HG03095 (cell line): Measurements from ENCODE around the gene SPRY1.

Experiments used
- ATAC-seq: cut with Tn5 transposase; IDR thresholded peaks from one replicate; pipeline ENCODE4 v1.9.1; 2021; ENCODE audit warnings: moderate library complexity; ENCODE audit not compliant: unreplicated experiment

Gene SPRY1

GRCh38 chr4:123378794-123379193 is 17.8 kb upstream of the SPRY1 start:
- ATAC-seq, result no peak

- ATAC-seq, result no peak
Measured at GRCh38 chr4:123379392-123379791, 17.2 kb upstream of the SPRY1 start.

DNA sequence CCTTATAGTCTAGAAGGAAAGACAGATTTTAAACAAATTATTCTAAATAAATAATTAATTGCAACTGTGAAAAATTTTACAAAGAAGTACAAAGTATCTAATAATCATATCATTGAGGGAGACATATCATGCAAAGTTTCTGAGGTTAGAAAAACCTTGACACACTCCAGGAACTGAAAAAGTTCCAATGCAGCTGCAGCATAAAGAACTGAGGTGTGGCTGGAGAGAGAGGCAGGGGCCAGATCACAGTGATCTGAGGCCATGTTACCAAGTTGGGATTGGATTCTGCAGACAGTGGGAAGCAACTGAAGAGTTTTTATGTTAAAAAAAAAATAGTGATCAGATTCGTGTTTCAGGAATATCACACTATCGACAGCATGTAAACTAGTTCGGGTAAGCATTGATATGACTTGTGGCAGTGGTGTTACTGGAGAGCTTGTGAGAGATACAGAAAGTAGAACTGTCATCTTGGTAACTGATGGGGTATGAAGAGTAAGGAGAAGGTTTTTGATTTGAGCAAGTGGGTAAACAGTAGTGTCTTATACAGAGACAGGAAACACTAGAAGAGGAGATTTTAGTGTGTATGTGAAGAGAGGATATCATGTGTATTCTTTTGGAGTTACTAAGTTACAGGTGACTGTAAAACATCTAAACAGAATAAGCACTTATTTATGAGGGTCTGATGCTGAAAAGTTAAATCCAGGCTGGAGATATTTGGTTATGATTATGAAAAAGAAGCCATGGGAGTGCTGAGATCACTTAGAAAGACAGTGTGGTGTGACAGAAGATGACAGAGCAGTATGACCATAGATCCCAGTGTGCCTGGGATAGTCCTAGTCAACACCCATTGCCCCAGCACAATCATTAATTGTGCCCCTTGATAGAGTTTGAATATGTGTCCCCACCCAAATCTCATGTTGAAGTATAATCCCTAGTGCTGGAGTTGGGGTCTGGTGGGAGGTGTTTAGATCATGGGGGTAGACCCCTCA is 15.6 kb upstream of the SPRY1 start:
- peak; percentile 54 for ATAC-seq

- no peak for ATAC-seq
Measured at GRCh38 chr4:123381996-123382395, 14.6 kb upstream of the SPRY1 start.

DNA sequence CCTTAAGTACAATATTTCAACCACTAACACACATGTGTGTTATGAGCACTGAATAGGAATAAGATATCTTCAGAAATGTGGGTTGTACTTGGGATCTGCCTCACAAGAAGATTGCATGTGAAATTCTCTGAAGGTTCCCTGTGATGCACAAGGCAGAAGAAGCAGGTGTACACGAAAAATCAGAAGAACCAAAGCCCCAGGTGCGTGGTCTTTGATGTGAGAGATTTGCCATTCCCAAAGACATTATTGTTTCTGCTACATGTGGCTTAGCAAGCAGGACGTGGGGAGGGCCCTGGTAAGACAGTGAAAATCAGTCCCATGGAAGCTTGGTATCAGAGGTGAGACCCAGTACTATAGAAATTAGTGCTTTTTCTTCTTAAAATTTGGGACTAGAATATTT is 13.0 kb upstream of the SPRY1 start:
- no peak for ATAC-seq

GRCh38 chr4:123386609-123387008 is 10.0 kb upstream of the SPRY1 start:
- ATAC-seq, result no peak

GRCh38 chr4:123390846-123391456 is 5.6 kb upstream of the SPRY1 start:
- no peak for ATAC-seq

DNA sequence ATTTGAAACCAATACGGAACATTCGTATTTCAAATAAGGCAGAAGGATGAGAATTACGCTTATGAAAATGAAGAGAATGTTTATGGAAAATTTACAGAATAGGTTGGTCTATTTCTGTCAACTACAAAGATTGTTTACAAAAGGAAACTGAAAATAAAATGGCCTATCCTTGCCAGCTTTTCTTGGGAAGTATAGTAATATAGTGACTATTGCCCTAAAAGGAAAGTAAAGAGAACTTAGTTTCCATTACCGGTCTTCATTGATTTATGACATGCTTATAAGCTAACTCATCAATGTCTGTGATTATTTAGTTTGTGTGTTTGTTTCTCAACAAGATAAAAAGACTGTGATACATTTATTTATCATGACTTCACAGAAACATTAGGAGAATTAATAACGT is 2.9 kb upstream of the SPRY1 start:
- no peak for ATAC-seq

- peak; percentile 1 for ATAC-seq
Measured at GRCh38 chr4:123397144-123398065, 810 bp downstream of the SPRY1 start.

DNA sequence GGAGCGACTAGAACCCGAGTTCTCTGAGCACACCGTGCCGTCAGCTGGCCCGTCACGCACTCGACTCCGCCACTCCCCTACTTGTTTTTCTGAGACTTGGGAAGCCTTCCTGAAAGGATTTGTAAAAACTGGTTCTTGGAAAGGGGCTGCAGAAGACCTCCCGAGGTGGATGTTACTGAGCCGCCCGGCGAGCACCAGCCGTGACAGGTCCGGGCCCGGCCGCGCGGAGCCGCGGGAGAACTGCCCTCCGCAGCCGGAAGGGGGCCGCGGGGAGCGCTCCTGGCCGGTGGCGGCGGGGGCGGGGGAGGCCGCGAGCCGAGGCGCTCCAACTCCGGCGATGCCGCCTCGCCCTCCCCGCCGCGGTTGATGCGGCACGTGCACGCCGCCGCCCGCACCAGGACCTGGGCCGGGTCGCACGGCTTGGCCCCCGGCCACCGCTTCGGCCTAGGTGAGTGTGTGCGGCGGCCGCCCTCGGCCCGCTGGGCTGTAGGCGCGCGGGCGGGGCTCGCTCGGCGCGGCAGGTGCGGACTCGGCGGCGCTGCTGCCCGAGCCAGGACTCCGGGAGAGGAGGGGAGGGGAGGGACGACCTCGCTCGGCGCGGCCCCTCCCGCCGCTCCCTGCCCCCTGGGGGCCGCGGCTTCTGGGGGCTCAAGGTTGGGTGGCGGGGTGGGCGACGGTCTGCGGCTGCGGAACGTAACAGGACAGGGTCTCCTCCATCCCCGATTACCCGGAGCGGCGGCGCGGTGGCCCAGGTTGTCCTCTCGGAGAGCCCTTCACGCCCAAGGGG is 1.7 kb downstream of the SPRY1 start:
- peak; percentile 63 for ATAC-seq

- peak; percentile 18 for ATAC-seq
Measured at GRCh38 chr4:123398853-123399626, 2.4 kb downstream of the SPRY1 start.

- no peak for ATAC-seq
Measured at GRCh38 chr4:123399627-123400358, 3.2 kb downstream of the SPRY1 start.

DNA sequence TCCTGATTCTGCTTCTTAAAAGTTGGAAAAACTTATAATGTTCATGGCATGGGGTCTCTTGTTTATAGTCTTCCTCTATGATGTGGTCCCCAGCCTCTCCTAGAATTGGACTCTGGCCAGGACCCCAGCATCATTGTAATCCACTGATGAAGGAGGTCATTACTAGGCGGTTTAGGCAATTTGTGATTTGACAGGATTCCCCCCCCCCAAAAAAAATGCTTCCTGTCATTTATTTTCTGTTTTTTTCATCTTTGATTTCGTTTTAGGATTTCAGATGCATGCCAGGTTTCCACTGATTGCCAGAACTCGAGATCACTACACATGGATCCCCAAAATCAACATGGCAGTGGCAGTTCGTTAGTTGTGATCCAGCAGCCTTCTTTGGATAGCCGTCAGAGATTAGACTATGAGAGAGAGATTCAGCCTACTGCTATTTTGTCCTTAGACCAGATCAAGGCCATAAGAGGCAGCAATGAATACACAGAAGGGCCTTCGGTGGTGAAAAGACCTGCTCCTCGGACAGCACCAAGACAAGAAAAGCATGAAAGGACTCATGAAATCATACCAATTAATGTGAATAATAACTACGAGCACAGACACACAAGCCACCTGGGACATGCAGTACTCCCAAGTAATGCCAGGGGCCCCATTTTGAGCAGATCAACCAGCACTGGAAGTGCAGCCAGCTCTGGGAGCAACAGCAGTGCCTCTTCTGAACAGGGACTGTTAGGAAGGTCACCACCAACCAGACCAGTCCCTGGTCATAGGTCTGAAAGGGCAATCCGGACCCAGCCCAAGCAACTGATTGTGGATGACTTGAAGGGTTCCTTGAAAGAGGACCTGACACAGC is 4.9 kb downstream of the SPRY1 start:
- no peak for ATAC-seq

- ATAC-seq, result no peak
Measured at GRCh38 chr4:123402121-123402465, 5.5 kb downstream of the SPRY1 start.

- ATAC-seq, result no peak
Measured at GRCh38 chr4:123403080-123403604, 6.5 kb downstream of the SPRY1 start.

DNA sequence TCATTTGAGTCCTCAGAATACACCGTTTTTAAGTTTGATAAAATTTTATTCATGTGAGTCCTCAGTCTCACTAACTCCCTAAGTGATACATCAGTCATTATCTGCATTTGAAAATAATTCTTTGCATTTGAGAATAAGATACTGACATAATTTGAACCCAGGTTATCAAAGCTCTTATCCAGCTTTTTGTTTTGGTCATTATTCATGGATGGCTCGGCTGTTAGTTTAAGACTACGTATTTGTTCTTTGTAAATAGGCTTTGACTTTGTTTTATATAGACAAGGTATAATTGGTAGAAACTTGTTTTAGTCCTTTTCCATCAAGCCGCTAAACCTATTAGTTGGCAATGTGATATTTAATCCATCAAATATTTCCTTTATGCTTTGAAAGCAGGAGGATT is 7.9 kb downstream of the SPRY1 start:
- no peak for ATAC-seq

- ATAC-seq, result no peak
Measured at GRCh38 chr4:123405267-123405865, 8.8 kb downstream of the SPRY1 start.

- no peak for ATAC-seq
Measured at GRCh38 chr4:123406872-123407271, 10.3 kb downstream of the SPRY1 start.
